GM21576 (cell line): ENCODE data around the gene MORF4L2.
"Not testable (repeated sequence)": the region's sequence is repeated elsewhere in the genome, so short reads cannot be mapped to it uniquely, and the experiment has no call there.

Experiments used
- ATAC-seq: cut with Tn5 transposase; IDR thresholded peaks from one replicate; pipeline ENCODE4 v1.9.1; 2021; ENCODE audit warnings: mild to moderate bottlenecking, moderate library complexity; ENCODE audit not compliant: unreplicated experiment

Gene MORF4L2

DNA sequence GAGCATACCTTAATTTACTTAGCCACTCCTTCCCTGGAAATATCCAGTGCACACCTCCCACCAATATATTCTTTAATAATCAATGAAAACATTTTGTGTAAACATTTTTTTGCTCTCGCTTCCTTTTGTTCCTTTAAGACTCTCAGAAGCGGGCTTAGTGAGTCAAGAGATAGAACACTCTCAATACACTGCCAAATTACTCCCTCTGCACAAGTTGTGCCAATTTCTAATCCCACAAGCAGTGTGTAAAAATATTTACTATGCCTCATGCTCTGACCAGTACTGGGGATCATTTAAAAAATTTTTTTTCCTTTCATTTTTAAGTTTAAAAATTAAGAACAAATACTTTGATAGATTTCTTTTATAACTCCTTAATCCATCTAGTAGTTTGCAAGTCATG, 5.1 kb downstream of the MORF4L2 start:
- no peak for ATAC-seq

DNA sequence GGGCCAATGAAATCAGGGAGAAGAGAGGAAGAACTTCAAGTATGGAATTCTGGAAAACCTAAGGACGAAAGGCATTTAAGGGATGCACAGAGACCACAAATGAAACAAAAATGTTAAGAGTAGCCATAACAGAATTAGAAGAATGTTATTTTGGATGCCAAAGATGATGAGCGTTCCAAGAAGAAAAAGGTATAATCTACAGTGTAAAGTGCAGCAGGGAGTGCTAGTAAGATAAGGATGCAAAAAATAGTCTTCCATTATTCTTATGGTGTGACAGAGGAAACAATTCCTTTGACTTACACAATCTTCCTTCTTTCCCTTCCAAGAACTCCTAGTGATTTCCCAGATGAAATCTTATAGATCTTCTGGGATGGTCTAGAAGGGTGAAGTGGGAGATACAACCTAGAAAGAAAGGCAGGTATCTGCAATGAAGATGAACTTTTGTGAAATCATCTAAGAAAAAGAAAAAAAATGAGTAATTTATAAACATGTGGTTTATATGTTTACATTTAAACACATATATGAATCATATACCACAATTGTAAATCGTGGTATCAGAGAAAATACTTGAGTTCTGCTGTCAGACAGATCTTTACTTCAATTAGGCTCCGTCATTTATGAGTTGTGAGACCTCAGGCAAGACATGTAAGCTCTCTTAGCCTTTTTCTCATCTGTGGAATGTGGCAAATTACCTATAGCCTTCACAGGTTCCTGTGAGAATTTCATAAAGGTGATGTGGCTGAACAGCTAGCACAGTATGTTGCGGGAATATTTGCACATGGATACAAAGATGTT, 8.1 kb downstream of the MORF4L2 start:
- ATAC-seq: no peak

DNA sequence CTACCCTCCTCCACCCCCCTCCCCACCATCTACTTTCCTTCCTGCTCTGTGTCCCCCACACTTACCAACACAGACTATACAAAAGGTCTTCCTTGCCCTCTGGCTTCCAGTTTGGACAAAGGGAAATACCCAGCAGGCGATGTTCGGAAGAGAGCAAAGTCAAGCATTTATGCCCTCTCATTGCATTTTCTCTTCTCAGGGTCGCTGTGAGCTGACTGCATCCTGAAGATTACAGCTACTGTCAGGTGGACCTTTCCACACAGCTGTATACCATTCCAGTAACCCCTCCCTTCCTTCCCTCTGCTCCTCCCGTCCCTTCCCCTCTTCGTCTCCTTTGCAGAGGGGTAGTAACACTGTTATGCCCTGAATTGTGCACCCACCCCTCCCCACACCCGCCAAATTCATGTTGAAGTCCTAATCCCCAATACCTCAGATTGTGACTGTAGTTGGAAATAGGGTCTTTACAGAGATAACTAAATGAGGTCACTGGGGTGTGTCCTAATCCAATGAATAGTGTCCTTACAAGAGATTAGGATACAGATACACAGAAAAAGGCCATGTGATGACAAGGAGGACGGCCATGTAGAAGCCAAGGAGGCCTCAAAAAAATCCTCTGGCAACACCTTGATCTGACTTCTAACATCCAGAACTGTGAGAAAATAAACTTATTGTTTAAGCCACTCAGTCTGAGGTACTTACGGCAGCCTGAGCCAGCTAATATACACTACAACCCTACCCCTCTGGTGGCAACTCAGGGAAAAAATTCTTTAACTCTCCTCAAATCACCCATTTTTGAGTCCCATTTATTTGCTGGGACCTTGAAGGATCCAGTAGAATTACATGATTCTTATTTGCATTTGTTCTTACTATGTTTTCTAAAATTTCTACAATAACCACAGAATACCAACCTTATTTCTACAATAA, 11.7 kb downstream of the MORF4L2 start:
- ATAC-seq: no peak

DNA sequence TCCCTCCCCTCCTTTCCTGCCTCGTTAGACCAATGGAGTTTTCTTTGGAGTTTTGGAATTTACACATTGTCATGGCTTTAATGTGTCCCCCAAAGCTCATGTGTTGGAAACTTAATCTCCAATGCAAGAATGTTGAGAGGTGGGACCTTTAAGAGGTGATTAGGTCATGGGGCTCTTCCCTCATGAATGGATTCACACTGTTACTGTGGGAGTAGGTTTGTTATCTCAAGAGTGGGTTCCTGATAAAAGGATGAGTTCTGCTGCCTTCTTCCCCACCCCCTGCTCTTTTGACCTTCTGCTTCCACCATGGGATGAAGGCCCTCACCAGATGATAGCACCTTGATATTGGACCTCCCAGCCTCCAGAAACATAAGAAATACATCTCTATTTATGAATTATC, 16.8 kb downstream of the MORF4L2 start:
- ATAC-seq: no peak

DNA sequence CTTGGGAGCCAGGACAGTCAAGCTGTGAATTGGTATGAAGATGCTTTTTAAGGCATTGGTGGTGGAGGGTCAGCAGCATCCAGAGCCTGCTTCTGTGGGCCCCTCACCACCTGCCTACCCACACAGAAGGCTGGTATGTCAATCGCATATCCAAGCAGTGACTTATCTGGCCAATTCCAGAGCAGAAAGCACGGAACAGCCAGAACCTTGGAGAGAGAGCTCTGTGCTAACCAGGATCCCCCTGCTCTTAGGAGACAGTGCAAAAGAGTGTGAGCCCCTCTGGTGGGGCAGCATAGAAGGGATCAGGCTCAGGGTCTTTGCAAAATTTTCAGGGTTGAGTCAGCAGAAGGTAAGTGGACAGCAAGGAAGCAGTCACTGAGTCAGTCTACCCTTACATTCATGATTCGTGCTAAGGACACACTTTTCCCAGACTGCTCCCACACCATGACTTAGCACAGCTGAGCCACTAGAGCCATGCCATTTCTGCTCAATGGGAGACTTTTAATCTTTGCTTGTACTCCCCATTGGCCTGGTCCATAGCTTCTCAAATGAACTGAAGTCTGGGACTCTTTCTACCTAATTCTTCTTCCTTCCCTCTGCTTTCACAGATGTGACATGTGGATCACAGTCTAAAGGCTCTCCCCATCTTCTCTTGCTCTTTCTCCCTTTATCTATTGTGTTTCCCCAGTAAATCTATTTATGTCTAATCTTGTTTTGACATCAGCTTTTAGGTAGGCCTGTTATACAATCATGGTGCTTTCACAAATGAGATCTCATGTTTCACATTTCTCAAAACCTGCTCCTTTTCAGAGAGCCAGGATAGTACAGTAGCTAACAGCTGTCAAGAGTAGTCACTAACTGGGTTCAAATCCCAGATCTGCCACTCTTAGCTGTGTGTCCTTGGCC, 20.0 kb downstream of the MORF4L2 start:
- no peak for ATAC-seq

DNA sequence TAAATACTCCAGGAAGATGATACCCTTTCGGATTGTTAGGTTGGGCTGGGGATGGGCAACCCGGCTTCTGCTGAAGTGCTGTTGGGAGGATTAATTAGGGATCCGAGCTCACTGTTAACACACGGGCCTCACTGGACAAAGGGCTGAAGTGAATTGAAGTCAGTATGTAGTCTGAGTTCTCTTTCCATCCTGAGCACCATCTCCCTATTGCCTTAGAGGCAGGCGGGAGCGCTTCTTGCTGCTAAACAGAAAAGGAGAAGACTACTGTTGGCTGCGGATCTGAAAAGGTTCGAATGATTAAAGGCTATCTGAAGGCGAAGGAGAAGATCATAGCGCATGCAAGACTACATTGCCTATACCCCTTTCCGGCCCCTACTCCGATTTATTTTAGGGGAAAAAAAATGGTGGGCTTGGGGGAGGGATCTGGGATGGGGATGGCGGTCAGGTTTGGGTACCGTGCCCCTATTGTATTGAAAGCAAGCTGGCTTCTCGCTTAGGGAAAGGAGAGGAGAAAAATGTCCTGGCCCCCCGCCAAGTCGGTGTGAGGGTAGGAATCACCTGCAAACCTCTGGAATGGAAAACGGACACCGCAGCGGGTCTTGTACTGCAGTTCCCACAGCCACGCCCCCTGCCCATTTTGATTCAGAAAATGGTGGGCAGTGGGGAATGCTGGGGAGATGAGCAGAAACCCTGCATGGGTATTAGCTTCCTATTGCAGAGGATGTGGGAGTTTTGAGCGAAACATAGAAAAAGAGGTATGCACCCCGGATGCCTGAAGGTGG, 22.3 kb downstream of the MORF4L2 start:
- no peak for ATAC-seq

DNA sequence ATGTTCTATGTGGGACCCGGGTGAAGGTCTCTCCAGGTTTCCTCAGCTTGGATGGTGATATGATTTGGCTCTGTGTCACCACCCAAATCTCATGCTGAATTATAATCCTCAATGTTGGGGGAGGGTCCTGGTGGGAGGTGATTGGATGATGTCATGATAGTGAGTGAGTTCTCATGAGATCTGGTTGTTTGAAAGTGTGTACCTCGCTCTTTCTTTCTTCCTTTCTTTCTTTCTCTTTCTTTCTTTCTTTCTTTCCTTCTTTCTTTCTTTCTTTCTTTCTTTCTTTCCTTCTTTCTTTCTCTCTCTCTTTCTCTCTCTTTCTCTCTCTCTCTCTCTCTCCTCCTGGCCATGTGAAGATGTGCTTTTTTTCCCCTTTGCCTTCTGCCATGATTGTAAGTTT, 27.0 kb downstream of the MORF4L2 start:
- ATAC-seq: not testable (repeated sequence)

DNA sequence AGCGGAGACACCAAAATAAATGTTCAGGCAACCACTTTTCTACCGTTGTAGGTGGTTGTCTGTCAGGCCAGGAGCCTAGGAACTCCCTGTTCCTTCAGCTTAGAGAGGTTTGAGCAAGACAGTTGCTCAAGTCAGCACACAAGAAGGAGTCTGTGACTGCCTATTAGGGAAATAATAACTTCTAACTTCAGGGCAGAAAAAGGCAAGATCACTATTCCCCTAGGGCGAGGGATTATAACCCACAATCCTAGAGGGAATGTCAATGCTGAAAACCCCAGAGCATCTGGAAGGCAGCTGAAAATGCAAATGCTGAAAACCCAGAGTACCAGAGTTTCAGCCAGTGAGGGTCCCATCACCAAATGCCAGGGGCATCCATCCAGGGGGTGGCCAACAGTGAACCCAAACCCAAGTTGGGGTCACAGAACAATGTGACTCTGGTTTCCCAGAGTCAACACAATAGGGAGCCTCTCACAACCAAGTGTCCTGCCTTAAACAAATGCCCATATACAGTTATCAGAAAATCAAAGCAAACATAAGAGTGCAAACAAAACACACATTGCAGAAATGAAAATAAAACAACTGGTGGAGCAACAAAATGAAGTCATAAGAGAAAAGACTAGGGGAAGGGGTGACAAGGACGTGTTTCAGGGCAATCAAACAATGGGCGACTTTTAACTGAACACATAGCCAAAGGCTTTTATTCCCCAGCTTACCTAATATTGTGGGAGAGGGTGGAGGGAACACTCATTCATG, 27.6 kb downstream of the MORF4L2 start:
- no peak for ATAC-seq

DNA sequence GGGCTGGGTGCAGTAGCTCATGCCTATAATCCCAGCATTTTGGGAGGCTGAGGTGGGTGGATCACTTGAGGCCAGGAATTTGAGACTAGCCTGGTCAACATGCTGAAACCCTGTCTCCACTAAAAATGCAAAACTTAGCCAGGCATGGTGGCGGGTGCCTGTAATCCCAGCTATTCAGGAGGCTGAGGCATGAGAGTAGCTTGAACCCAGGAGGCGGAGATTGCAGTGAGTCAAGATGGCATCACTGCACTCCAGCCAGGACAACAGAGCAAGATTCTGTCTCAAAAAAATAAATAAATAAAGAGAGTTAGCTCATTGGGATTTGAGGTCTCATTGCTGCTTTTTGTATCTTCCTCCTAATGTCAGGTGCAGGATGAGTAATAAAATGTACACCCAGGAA, 29.4 kb downstream of the MORF4L2 start:
- ATAC-seq: not testable (repeated sequence)

DNA sequence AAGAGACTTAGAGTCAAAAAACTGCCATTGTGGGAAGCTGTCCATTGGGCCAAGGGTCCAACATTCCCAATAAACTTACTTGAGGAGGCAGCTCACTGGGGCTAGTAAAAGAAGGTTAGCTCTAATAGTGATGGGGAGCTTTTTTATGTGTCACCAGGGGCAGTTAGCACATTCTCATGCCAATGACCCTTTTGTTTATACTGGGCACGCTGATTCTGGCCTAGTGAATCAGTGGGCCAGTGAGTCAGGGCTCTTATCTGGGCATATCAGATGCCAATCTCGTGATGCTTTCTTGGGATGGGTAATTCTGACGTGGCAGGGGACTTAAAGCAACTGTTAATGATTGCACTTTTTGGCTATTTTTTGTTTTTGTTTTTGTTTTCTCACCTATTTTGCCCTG, 29.9 kb downstream of the MORF4L2 start:
- no peak for ATAC-seq

DNA sequence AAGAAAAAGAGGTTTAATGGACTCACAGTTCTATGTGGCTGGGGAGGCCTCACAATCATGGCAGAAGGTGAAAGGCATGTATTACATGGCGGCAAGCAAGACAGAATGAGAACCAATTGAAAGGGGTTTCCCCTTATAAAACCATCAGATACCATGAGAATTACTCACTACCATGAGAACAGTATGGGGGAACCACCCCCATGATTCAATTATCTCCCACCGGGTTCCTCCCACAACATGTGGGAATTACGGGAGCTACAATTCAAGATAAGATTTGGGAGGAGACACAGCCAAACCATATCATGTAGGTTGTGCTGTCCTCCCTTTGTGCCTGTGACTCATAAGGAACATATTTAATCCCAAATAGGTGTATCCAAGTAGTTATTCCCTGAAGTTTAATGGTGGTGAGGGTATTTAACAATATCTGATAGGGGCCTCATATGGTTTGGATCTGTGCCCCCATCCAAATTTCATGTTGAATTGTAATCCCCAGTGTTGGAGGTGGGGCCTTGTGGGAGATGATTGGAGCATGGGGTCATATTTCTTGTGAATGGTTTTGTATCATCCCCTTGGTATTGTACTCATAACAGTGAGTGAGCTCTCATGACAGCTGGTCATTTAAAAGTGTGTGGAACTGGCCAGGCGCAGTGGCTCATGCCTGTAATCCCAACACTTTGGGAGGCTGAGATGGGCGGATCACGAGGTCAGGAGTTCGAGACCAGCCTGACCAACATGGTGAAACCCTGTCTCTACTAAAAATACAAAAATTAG, 31.1 kb downstream of the MORF4L2 start:
- not testable (repeated sequence) for ATAC-seq

DNA sequence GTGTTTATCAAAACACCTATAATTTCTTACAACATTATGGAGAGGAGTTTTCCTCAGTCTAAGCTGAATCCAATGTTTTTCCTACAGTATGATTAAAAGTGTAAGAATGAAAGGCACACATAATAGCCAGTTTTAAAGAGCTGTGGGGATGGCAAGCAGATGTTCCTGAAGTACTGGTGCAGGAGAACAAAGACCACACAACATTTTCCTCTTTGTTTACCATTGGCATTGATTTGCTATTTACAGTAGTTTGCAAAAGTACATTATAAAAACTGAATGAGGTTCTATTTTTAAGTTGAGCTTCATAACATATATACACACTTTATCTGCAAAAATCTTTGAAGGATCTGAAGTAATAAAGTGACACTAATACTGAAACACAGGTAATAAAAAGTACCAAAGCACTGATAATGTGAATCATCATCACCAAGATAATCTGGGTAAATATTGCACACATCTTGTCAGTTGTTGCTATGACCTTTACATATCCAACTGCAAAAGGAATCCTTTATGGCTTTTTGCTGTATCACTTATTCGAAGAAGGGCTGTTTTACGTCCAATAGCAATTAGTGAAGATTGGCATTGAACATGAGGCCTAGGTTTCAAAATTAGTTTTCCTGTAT, 35.2 kb downstream of the MORF4L2 start:
- no peak for ATAC-seq

DNA sequence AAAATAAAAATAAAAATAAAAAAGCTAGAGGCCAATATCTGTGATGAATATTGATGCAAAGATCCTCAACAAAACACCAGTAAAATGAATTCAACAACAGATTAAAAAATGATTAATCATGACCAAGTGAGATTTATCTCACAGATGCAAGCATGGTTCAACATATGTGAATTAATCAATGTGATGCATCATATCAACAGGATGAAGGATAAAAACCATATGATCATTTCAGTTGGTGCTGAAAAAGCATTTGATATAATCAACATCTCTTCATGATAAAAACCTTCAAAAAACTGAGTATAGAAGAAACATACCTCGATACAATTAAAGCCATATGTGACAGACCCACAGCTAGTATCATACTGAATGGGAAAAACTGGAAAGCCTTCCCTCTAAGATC, 38.9 kb downstream of the MORF4L2 start:
- no peak for ATAC-seq

DNA sequence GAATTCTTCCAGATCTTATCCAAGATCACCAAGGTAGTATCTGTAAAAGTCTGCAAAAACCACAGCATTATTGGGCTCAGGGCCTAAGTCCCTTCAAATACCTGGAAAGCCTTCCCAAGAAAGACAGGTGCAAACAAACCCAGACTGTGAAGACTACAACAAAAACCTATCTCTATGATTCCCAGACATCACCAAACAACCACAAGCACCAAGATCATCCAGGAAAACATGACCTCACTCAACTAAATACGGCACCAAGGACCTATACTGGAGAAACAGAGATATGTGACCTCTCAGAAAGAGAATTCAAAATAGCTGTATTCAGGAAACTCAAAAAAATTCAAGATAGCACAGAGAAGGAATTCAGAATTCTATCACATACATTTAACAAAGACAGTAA, 42.4 kb downstream of the MORF4L2 start:
- no peak for ATAC-seq

DNA sequence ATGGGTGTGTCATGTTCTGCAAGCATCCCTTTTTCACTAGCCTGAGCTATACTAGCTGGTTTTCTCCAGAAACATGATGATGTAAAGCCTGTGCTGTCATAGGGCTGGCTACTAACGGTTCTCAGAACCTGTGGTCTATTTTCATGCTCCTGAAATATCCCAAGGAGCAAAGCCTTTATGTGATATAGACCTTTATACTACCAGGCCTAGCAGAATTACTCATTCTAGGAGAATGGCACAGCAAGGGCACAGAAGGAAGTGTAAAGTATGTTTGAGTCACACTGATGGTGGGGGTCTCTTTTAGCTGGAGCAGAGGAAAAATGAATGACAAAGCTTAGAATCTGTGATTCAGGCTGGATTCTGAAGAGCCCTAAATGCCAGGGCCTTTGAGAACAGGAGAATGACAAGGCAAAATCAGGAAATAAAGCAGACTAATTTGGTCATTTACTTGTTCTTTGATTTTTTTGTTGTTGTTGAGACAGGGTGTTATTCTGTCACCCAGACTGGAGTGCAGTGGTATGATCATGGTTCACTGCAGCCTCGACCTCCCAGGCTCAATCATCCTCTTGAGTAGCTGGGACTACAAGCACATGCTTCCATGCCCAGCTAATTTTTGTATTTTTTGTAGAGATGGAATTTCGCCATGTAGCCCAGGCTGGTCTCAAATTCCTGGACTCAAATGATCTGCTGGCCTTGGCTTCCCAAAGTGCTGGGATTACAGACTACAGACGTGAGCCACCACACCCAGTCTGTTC, 45.9 kb downstream of the MORF4L2 start:
- no peak for ATAC-seq

DNA sequence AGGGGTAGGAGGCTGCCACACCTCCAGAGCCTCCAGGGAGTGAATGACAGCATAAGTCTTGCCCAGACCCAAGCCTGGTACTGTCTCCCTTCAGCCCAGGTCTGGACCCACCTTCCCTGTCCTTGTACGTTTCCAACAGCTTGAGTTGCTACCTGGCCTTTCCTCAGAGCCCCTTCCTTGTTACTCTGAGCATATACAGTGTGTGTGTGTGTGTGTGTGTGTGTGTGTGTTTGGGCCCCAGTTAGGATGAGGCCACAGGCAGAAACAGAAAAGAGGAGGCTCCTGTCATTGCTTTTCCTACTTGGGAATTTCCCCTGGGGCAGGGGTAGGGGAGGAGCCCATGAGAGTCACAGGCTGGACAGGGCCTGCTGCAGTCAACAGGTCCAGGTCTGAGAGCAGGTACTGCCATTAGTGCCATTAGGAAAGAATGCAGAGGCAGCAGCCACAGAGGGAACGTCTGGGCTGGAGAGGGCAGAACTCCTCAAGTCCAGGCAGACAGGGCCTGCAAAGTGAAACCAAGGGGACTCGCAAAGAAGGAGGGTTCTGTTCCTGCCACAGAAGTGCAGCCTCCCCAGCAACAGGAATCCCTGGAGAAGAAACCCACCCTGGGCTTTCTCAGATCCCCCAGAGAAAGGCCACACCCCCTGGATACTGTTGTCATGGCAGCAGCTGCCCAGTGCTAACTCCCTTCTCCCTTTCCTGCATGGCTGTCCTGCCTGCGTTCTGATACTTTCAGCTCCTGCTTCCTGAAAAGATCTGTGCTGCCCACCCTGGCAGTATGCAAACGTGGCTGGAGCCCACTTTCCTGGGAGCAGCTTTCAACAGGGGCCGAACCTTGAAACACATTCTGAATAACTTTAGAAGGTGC, 47.8 kb downstream of the MORF4L2 start:
- ATAC-seq: not testable (repeated sequence)
